Hepatocyte (in vitro differentiated cells): ENCODE measurements around the gene SOCS3.

Experiments used
- EZH2 ChIP-seq: fragments of 200-600 bp; sonication (generic); IDR thresholded peaks from 2 replicates; pipeline ENCODE4 v1.6.1; 2016; ENCODE audit warnings: antibody characterized with exemption, mild to moderate bottlenecking, borderline replicate concordance
- TF ChIP-seq, protein P1 (sequence below): fragments of 200-600 bp; sonication (generic); IDR thresholded peaks from 2 replicates; pipeline ENCODE4 v1.5.1; 2016; ENCODE audit warnings: antibody characterized with exemption, mild to moderate bottlenecking; ENCODE audit not compliant: poor library complexity

DNA sequence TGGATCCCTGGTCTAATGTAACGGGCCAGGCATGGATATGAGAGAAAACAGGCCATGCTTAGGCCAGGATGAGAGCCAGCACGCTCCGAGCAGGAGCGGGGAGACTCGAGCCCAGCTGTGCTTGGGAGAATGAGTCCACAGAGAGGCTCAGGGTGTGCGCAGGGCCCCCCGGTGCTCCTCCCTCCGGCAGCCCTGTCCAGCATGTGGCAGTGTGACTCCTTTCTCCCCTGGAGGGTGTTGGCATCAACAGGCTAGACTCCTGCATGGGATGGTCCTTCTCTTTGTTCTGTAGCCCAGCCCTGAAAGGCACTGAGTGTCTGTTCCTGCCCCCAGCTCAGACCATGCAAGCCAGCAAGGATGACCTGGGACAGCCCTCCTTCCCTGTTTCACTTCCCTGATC lies 42.0 kb upstream of the SOCS3 start:
- TF ChIP-seq, protein P1, sequence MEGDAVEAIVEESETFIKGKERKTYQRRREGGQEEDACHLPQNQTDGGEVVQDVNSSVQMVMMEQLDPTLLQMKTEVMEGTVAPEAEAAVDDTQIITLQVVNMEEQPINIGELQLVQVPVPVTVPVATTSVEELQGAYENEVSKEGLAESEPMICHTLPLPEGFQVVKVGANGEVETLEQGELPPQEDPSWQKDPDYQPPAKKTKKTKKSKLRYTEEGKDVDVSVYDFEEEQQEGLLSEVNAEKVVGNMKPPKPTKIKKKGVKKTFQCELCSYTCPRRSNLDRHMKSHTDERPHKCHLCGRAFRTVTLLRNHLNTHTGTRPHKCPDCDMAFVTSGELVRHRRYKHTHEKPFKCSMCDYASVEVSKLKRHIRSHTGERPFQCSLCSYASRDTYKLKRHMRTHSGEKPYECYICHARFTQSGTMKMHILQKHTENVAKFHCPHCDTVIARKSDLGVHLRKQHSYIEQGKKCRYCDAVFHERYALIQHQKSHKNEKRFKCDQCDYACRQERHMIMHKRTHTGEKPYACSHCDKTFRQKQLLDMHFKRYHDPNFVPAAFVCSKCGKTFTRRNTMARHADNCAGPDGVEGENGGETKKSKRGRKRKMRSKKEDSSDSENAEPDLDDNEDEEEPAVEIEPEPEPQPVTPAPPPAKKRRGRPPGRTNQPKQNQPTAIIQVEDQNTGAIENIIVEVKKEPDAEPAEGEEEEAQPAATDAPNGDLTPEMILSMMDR: no peak
- TF ChIP-seq EZH2: no peak
